SU-DHL-6 (cell line): ENCODE results near the gene SLCO2B1.

Experiments
- H2AFZ ChIP-seq: fragments of 200-600 bp; sonication (generic); 2 replicates; pipeline ENCODE4 v1.6.1; 2014; ENCODE audit warnings: low read depth, mild to moderate bottlenecking, moderate library complexity, mixed read lengths, antibody characterized with exemption, low read length; ENCODE audit not compliant: severe bottlenecking
- H3F3A ChIP-seq: fragments of 200-600 bp; shearing (Covaris generic); 2 replicates; pipeline ENCODE4 v1.6.0; 2016; ENCODE audit warnings: antibody characterized with exemption, mild to moderate bottlenecking; ENCODE audit not compliant: insufficient read depth
- H3K27ac ChIP-seq: fragments of 200-600 bp; sonication (generic); 2 replicates; pipeline ENCODE4 v1.5.1; 2016; ENCODE audit warnings: low read depth, mild to moderate bottlenecking, low read length, moderate library complexity, mixed read lengths
- H3K27me3 ChIP-seq: fragments of 200-600 bp; sonication (generic), shearing (Covaris generic); 2 replicates; pipeline ENCODE4 v1.6.0; 2014; ENCODE audit warnings: mild to moderate bottlenecking, low read length
- H3K36me3 ChIP-seq: fragments of 200-600 bp; sonication (generic); 2 replicates; pipeline ENCODE4 v1.6.1; 2014; ENCODE audit warnings: mild to moderate bottlenecking, low read length, mixed read lengths
- H3K4me2 ChIP-seq: fragments of 300-600, 200-600 bp; shearing (Covaris generic), sonication (generic); 2 replicates; pipeline ENCODE4 v1.6.0; 2014; ENCODE audit warnings: low read length, low read depth, mild to moderate bottlenecking; ENCODE audit not compliant: poor library complexity, severe bottlenecking
- H3K4me3 ChIP-seq: fragments of 200-600 bp; sonication (generic); 2 replicates; pipeline ENCODE4 v1.5.1; 2014; ENCODE audit warnings: antibody characterized with exemption, low read length, mild to moderate bottlenecking, mixed read lengths; ENCODE audit not compliant: insufficient read depth, poor library complexity, severe bottlenecking
- H3K79me2 ChIP-seq: fragments of 200-600 bp; sonication (generic); 2 replicates; pipeline ENCODE4 v1.6.1; 2014; ENCODE audit warnings: mild to moderate bottlenecking, low read length, moderate library complexity; ENCODE audit not compliant: insufficient read depth
- H3K9ac ChIP-seq: fragments of 200-600 bp; sonication (generic); 2 replicates; pipeline ENCODE4 v1.7.0; 2014; ENCODE audit warnings: mild to moderate bottlenecking, low read length
- H3K9me2 ChIP-seq: fragments of 200-600 bp; sonication (generic); replicated peaks from 2 replicates; pipeline ENCODE4 v1.6.1; 2014; ENCODE audit warnings: low read length; ENCODE audit not compliant: insufficient read depth
- H3K9me3 ChIP-seq: fragments of 200-600 bp; sonication (generic); 2 replicates; pipeline ENCODE4 v1.6.1; 2014; ENCODE audit warnings: low read length, mixed read lengths; ENCODE audit not compliant: insufficient read depth
- H4K20me1 ChIP-seq: fragments of 200-600 bp; sonication (generic); 2 replicates; pipeline ENCODE4 v1.6.1; 2014; ENCODE audit warnings: low read depth, mild to moderate bottlenecking, antibody characterized with exemption, low read length, moderate library complexity, mixed read lengths
- EZH2phosphoT487 ChIP-seq: fragments of 200-600 bp; sonication (generic), shearing (Covaris generic); conservative IDR thresholded peaks from 2 replicates; pipeline ENCODE4 v1.6.1; 2018; ENCODE audit warnings: mild to moderate bottlenecking, antibody characterized with exemption, low read length, moderate library complexity, mixed read lengths
- TF ChIP-seq, protein P1 (sequence below): fragments of 200-600 bp; sonication (generic); IDR thresholded peaks from one replicate; pipeline ENCODE4 v1.5.1; 2017; ENCODE audit warnings: antibody characterized with exemption, mild to moderate bottlenecking, low read length, moderate library complexity; ENCODE audit not compliant: insufficient read depth, poor library complexity, severe bottlenecking

Gene SLCO2B1

DNA sequence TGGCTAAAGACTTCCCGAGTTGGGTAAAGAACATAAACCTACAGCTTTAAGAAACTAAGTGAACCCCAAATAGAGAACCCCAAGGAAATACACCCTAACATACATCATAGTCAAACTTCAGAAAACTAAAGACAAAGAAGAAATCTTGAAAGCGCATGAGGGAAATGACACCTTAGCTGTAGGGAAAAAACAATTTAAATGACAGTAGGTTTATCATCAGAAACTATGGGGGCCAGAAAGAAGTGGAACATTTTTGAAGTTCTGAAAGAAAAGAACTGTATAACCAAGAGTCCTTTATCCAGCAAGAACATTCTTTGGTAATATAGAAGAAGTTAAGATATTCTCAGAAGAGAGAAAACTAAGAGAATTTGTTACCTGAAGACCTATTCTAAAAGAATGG, 38.7 kb upstream of the SLCO2B1 start:
- Histone ChIP-seq H3K27me3 (0 out of 2 replicates have a peak, but pooled peaks cover 3% of the 10 kb centered on the region), H3K4me2 (no peak overlapping the region), H3K9me2 (no peaks in the 10 kb centered on the region), H3K9me3 (peaks cover 10% of the 10 kb centered on the region; the same call in 1 of the 2 replicates), H2AFZ (no peak overlapping the region), H3K27ac (no peak overlapping the region), H3K4me3 (no peak overlapping the region), H3K79me2 (no peaks in the 10 kb centered on the region), H3K36me3 (no peaks in the 10 kb centered on the region; the same call in 1 of the 2 replicates), H3F3A (no peaks in the 10 kb centered on the region), H3K9ac (no peak overlapping the region), H4K20me1 (no peaks in the 10 kb centered on the region)
- no peak for TF ChIP-seq EZH2phosphoT487

DNA sequence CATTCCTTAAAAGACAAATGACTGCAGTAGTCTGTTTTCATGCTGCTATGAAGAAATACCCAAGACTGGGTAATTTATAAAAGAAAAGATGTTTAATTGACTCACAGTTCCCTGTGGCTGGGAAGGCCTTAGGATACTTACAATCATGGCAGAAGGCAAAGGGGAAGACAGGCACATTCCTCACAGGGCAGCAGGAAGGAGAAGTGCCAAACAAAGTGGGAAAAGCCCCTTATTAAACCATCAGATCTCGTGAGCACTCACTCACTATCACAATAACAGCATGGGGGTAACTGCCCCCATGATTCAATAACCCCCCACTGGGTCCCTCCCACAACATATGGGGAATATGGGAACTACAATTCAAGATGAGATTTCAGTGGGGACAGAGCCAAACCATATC, 37.9 kb upstream of the SLCO2B1 start:
- Histone ChIP-seq H3K27ac (no peak overlapping the region), H3K9me2 (no peaks in the 10 kb centered on the region), H3K27me3 (0 out of 2 replicates have a peak, but pooled peaks cover 3% of the 10 kb centered on the region), H3K4me2 (no peak overlapping the region), H3K9ac (no peak overlapping the region), H3K79me2 (no peaks in the 10 kb centered on the region), H4K20me1 (no peaks in the 10 kb centered on the region), H3K4me3 (no peak overlapping the region), H3K9me3 (peaks cover 10% of the 10 kb centered on the region; the same call in 1 of the 2 replicates), H3F3A (no peaks in the 10 kb centered on the region), H2AFZ (no peak overlapping the region), H3K36me3 (no peaks in the 10 kb centered on the region; the same call in 1 of the 2 replicates)
- no peak for TF ChIP-seq EZH2phosphoT487
- TF ChIP-seq, protein P1, sequence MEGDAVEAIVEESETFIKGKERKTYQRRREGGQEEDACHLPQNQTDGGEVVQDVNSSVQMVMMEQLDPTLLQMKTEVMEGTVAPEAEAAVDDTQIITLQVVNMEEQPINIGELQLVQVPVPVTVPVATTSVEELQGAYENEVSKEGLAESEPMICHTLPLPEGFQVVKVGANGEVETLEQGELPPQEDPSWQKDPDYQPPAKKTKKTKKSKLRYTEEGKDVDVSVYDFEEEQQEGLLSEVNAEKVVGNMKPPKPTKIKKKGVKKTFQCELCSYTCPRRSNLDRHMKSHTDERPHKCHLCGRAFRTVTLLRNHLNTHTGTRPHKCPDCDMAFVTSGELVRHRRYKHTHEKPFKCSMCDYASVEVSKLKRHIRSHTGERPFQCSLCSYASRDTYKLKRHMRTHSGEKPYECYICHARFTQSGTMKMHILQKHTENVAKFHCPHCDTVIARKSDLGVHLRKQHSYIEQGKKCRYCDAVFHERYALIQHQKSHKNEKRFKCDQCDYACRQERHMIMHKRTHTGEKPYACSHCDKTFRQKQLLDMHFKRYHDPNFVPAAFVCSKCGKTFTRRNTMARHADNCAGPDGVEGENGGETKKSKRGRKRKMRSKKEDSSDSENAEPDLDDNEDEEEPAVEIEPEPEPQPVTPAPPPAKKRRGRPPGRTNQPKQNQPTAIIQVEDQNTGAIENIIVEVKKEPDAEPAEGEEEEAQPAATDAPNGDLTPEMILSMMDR: no peak

DNA sequence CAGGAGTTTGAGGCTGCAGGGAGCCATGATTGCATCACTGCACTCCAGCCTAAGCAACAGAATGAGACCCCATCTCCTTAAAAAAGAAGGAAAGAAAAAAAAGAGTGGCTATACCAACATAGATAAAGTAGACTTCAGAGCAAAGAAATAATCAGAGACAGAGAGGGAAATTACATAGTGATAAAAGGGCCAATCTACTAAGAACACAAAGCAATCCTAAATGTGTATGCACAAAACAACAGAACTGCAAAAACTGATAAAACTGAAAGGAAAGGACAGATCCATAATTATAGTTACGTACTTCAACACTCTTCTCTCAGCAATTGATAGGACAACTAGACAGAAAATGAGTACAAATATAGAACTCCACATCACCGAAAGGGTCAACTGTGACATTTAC, 36.4 kb upstream of the SLCO2B1 start:
- Histone ChIP-seq H4K20me1 (no peaks in the 10 kb centered on the region), H3F3A (no peaks in the 10 kb centered on the region), H3K9ac (no peak overlapping the region), H3K27me3 (0 out of 2 replicates have a peak, but pooled peaks cover 6% of the 10 kb centered on the region), H3K9me2 (no peaks in the 10 kb centered on the region), H3K9me3 (peaks cover 16% of the 10 kb centered on the region; the same call in 1 of the 2 replicates), H3K36me3 (no peaks in the 10 kb centered on the region; the same call in 1 of the 2 replicates), H3K79me2 (no peaks in the 10 kb centered on the region), H3K4me2 (no peak overlapping the region), H3K27ac (no peak overlapping the region), H2AFZ (no peak overlapping the region), H3K4me3 (no peak overlapping the region)
- TF ChIP-seq, protein P1: no peak
- TF ChIP-seq EZH2phosphoT487: no peak

DNA sequence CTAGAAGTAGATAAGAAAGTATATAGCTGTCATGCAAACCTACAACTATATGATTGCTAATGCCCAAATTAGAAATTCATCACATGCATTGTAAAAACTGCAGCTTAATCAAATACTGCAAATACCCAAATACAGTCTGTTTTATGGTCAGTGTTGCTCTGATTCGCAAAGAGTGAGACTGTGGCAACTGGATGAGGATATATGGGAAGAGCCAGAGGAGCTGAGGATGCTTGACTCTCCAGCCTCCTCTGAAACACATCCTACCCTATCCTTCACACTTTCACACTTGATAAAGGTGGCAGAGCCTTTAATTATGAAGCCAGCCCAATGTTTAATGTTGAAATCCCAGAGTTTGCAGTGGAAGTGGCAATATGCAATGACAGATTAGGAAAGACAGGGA, 32.3 kb upstream of the SLCO2B1 start:
- H3K9ac ChIP-seq: no peak overlapping the region
- H3K27me3 ChIP-seq: 0 out of 2 replicates have a peak, but pooled peaks cover 3% of the 10 kb centered on the region
- H3K4me2 ChIP-seq: no peak overlapping the region
- no peaks in the 10 kb centered on the region for H4K20me1 ChIP-seq
- TF ChIP-seq, protein P1: no peak
- no peak for TF ChIP-seq EZH2phosphoT487
- H3K36me3 ChIP-seq: no peaks in the 10 kb centered on the region
- H3K9me3 ChIP-seq: peaks cover 6% of the 10 kb centered on the region; the same call in 1 of the 2 replicates
- H3K9me2 ChIP-seq: no peaks in the 10 kb centered on the region
- H3K27ac ChIP-seq: no peak overlapping the region
- no peak overlapping the region for H2AFZ ChIP-seq
- no peak overlapping the region for H3K4me3 ChIP-seq
- H3K79me2 ChIP-seq: no peaks in the 10 kb centered on the region
- no peaks in the 10 kb centered on the region for H3F3A ChIP-seq
